IMR-90 (cell line): ENCODE data around the gene GTF2A2. TPM values are rescaled to one million over a fixed set of nuclear protein-coding genes. Genes with fewer than 3 reads are reported as not detected.

ENCODE experiments used
- ATAC-seq: fragments of 200-7000 bp; cut with Tn5 transposase; 2 replicates; pipeline ENCODE4 v1.9.1; 2020; ENCODE audit warnings: low read depth, mild to moderate bottlenecking, moderate library complexity
- BruUV-seq: library from RNA; stranded (reverse); fragments of 400-500 nt; replicated peaks from 2 replicates; lab custom pipeline; 2021; lab: Mats Ljungman, UMichigan
- CTCF ChIA-PET: fragments of 300-600 bp; formaldehyde crosslinking; extraction: SDS; loops from one replicate; lab custom pipeline; 2021; ENCODE audit warnings: antibody characterized with exemption; lab: Yijun Ruan, JAX
- POLR2A ChIA-PET: fragments of 300-600 bp; sonication (Branson Sonifier 250); formaldehyde crosslinking; loops from one replicate; lab custom pipeline; 2022; ENCODE audit warnings: antibody characterized with exemption; ENCODE audit not compliant: unreplicated experiment; lab: Charles Lee
- DNase-seq: peaks from one replicate; pipeline ENCODE4 v3.0.0; 2013
- H2AFZ ChIP-seq: replicated peaks from 2 replicates; pipeline ENCODE3; 2013; ENCODE audit warnings: low read length, mild to moderate bottlenecking; ENCODE audit not compliant: poor library complexity
- H2AK5ac ChIP-seq: 2 replicates; pipeline ENCODE4 v1.6.1; 2013; ENCODE audit warnings: low read depth, low read length, inconsistent platforms
- H2AK9ac ChIP-seq: replicated peaks from 2 replicates; pipeline ENCODE3; 2013; ENCODE audit warnings: mild to moderate bottlenecking, low read depth, low read length, moderate library complexity; ENCODE audit not compliant: poor library complexity
- H2BK120ac ChIP-seq: 2 replicates; pipeline ENCODE4 v1.6.1; 2013; ENCODE audit warnings: low read depth, low read length, inconsistent platforms
- H2BK15ac ChIP-seq: 3 replicates; pipeline ENCODE4 v1.6.1; 2013; ENCODE audit warnings: low read depth, low read length, inconsistent platforms
- H2BK20ac ChIP-seq: 2 replicates; pipeline ENCODE4 v1.6.1; 2013; ENCODE audit warnings: low read depth, mild to moderate bottlenecking, inconsistent platforms, low read length, moderate library complexity
- H2BK5ac ChIP-seq: 2 replicates; pipeline ENCODE4 v1.6.1; 2013; ENCODE audit warnings: mild to moderate bottlenecking, low read depth, low read length, inconsistent platforms; ENCODE audit not compliant: poor library complexity, severe bottlenecking
- H3K14ac ChIP-seq: replicated peaks from 2 replicates; pipeline ENCODE4 v1.6.1; 2013; ENCODE audit warnings: low read depth, low read length, inconsistent platforms
- H3K18ac ChIP-seq: 2 replicates; pipeline ENCODE4 v1.6.1; 2013; ENCODE audit warnings: low read depth, low read length, control low read depth
- H3K23ac ChIP-seq: 2 replicates; pipeline ENCODE4 v1.6.1; 2013; ENCODE audit warnings: low read depth, low read length, inconsistent platforms
- H3K27ac ChIP-seq: 2 replicates; pipeline ENCODE4 v1.5.1; 2013; ENCODE audit warnings: mild to moderate bottlenecking, control low read depth, low read length; ENCODE audit not compliant: insufficient read depth
- H3K27me3 ChIP-seq: 2 replicates; pipeline ENCODE4 v1.6.1; 2013; ENCODE audit warnings: low read length; ENCODE audit not compliant: control insufficient read depth, insufficient read depth
- H3K36me3 ChIP-seq: 2 replicates; pipeline ENCODE4 v1.6.1; 2013; ENCODE audit warnings: low read length, mixed read lengths; ENCODE audit not compliant: control insufficient read depth, insufficient read depth
- H3K4ac ChIP-seq: 2 replicates; pipeline ENCODE4 v1.6.1; 2013; ENCODE audit warnings: low read depth, low read length, inconsistent platforms
- H3K4me1 ChIP-seq: 2 replicates; pipeline ENCODE4 v1.6.1; 2013; ENCODE audit warnings: low read length, mixed read lengths; ENCODE audit not compliant: control insufficient read depth, insufficient read depth
- H3K4me2 ChIP-seq: 2 replicates; pipeline ENCODE4 v1.6.1; 2013; ENCODE audit warnings: low read depth, mild to moderate bottlenecking, control low read depth, low read length, moderate library complexity
- H3K4me3 ChIP-seq: 2 replicates; pipeline ENCODE4 v1.5.1; 2013; ENCODE audit warnings: low read depth, mild to moderate bottlenecking, control low read depth, low read length, moderate library complexity; ENCODE audit not compliant: insufficient read depth
- H3K56ac ChIP-seq: 2 replicates; pipeline ENCODE4 v1.6.1; 2013; ENCODE audit warnings: low read length, inconsistent platforms; ENCODE audit not compliant: insufficient read depth; ENCODE audit errors: extremely low read depth
- H3K79me1 ChIP-seq, 2 experiments: 2 replicates each; pipeline ENCODE4 v1.6.1; 2013; ENCODE audit warnings: low read length in 2 of 2, inconsistent platforms in 1 of 2, low read depth in 1 of 2
- H3K9ac ChIP-seq: 2 replicates; pipeline ENCODE4 v1.6.1; 2013; ENCODE audit warnings: low read depth, low read length, control low read depth
- H3K9me1 ChIP-seq: 2 replicates; pipeline ENCODE4 v1.6.1; 2013; ENCODE audit warnings: low read length, inconsistent platforms; ENCODE audit not compliant: insufficient read depth
- H3K9me3 ChIP-seq: 2 replicates; pipeline ENCODE4 v1.6.1; 2013; ENCODE audit warnings: low read length; ENCODE audit not compliant: control insufficient read depth, insufficient read depth
- H4K20me1 ChIP-seq: 2 replicates; pipeline ENCODE4 v1.6.1; 2013; ENCODE audit warnings: low read length, inconsistent platforms; ENCODE audit not compliant: insufficient read depth
- H4K5ac ChIP-seq: 2 replicates; pipeline ENCODE4 v1.6.1; 2013; ENCODE audit warnings: mild to moderate bottlenecking, low read depth, low read length, control low read depth
- H4K8ac ChIP-seq, 2 experiments: 2 replicates each; pipeline ENCODE4 v1.6.1; 2013; ENCODE audit warnings: low read depth in 2 of 2, low read length in 2 of 2, control low read depth in 1 of 2, inconsistent platforms in 1 of 2
- H4K91ac ChIP-seq: 2 replicates; pipeline ENCODE4 v1.6.1; 2013; ENCODE audit warnings: low read depth, low read length, inconsistent platforms; ENCODE audit not compliant: insufficient read depth
- BHLHE40 ChIP-seq: fragments of 150-350 bp; IDR thresholded peaks from 2 replicates; pipeline ENCODE4 v1.6.1; 2016; ENCODE audit warnings: mild to moderate bottlenecking, low read depth, low read length
- CTCF ChIP-seq: conservative IDR thresholded peaks from 2 replicates; pipeline ENCODE4 v1.5.1; 2012; ENCODE audit warnings: mild to moderate bottlenecking, low read depth, low read length, improper control_type of control experiment
- MAZ ChIP-seq: IDR thresholded peaks from 2 replicates; pipeline ENCODE4 v1.6.1; 2012; ENCODE audit warnings: low read depth, mild to moderate bottlenecking, low read length, improper control_type of control experiment, moderate library complexity, borderline replicate concordance
- MXI1 ChIP-seq: IDR thresholded peaks from 2 replicates; pipeline ENCODE4 v1.6.1; 2012; ENCODE audit warnings: low read depth, mild to moderate bottlenecking, low read length, moderate library complexity, borderline replicate concordance
- SMC3 ChIP-seq: fragments of 150-350 bp; IDR thresholded peaks from 2 replicates; pipeline ENCODE4 v1.6.1; 2016; ENCODE audit warnings: low read depth, mild to moderate bottlenecking, antibody characterized with exemption, low read length, moderate library complexity
- USF2 ChIP-seq: fragments of 150-350 bp; IDR thresholded peaks from 2 replicates; pipeline ENCODE4 v1.6.1; 2017; ENCODE audit warnings: mild to moderate bottlenecking, antibody characterized with exemption, low read length, low read depth
- WGBS, 2 experiments: methylation state at CpG; one replicate each; pipeline versions ENCODE4 v1.1.5 to v1.1.7; 2013; ENCODE audit warnings: missing lambda C conversion rate in 2 of 2; ENCODE audit not compliant: insufficient read length in 1 of 2; ENCODE audit errors: extremely low coverage in 2 of 2; 5-methylcytosine and 5-hydroxymethylcytosine counted together
- dilution Hi-C: fragments of 300-500 bp; cut with HindIII; formaldehyde crosslinking; loops from one replicate; pipeline ENCODE4 v1.14.3; 2018; ENCODE audit warnings: low sequenced_read_pairs; ENCODE audit not compliant: unreplicated experiment
- in situ Hi-C: fragments of 300-500 bp; cut with MboI; formaldehyde crosslinking; loops from 3 replicates; pipeline ENCODE4 v1.14.3; 2019; ENCODE audit warnings: low sequenced_read_pairs, inconsistent platforms, mixed read lengths
- intact Hi-C: fragments of 100-400 bp; cut with micrococcal nuclease; formaldehyde crosslinking; loops from 2 replicates; pipeline ENCODE4 v1.10.0; 2022
- polyA plus RNA-seq, 3 experiments: library from polyadenylated mRNA; depleted of rRNA; stranded (reverse); fragments of >200 nt; gene quantifications; 2 replicates each; pipeline ENCODE4 v1.2.3, GENCODE V29; 2012; ENCODE audit warnings: low replicate concordance in 1 of 3
- total RNA-seq: library from RNA; depleted of rRNA; stranded (reverse); fragments of >200 nt; gene quantifications from 2 replicates; pipeline ENCODE4 v1.2.3, GENCODE V29; 2012

Gene GTF2A2
- total and polyA plus RNA-seq, 2 of the 4 experiments (the other 2 are of a cell fraction), result 10.2 to 29.9 TPM

GRCh38 chr15:59668556-59668955 lies 11.2 kb upstream of the GTF2A2 start:
- Histone ChIP-seq H4K20me1 (no peaks in the 10 kb centered on the region; the same call in 1 of the 2 replicates), H2BK20ac (no peak overlapping the region), H3K9me1 (no peaks in the 10 kb centered on the region), H2AFZ (no peak overlapping the region), H4K8ac (no peak overlapping the region), H3K18ac (no peak overlapping the region), H2BK5ac (no peak overlapping the region), H3K23ac (no peak overlapping the region), H3K27me3 (no peaks in the 10 kb centered on the region), H3K14ac (no peak overlapping the region), H3K4me1 (peaks cover 3% of the 10 kb centered on the region; the same call in 1 of the 2 replicates), H2AK9ac (no peak overlapping the region), H4K91ac (no peak overlapping the region), H4K5ac (no peak overlapping the region), H3K79me1 (peaks cover 3 to 5% of the 10 kb centered on the region in 2 experiments; a peak in 3 of 4 replicates), H3K27ac (no peak overlapping the region), H2BK120ac (no peak overlapping the region), H3K4me3 (no peak overlapping the region), H3K4me2 (no peak overlapping the region), H3K36me3 (peaks cover 35% of the 10 kb centered on the region), H3K9me3 (no peaks in the 10 kb centered on the region), H2BK15ac (no peak overlapping the region), H3K9ac (no peak overlapping the region), H2AK5ac (no peak overlapping the region), H3K4ac (no peak overlapping the region), H3K56ac (no peak overlapping the region)
- in situ Hi-C loops, result no loop called here
- dilution Hi-C loops, result no loop called here
- intact Hi-C loops, result no loop called here
- no TSS peak for BruUV-seq
- POLR2A ChIA-PET, result no interaction called here
- ATAC-seq (no peak), DNase-seq (no peak)
- CTCF ChIA-PET, result no interaction called here
- TF ChIP-seq USF2 (no peak), MAZ (no peak), BHLHE40 (no peak), MXI1 (no peak), SMC3 (no peak), CTCF (no peak)
- no CpG with 5 or more reads among the region's 8 CpGs for whole genome bisulfite sequencing, 2 experiments
